NT2/D1 (cell line): ENCODE measurements around the gene MCM3.

ENCODE experiments used
- YY1 ChIP-seq: IDR thresholded peaks from 2 replicates; pipeline ENCODE4 v1.6.1; 2011; ENCODE audit not compliant: insufficient read length, insufficient read depth
- ZNF274 ChIP-seq: IDR thresholded peaks from 2 replicates; pipeline ENCODE4 v1.6.1; 2011; ENCODE audit warnings: mild to moderate bottlenecking, low read depth, low read length

DNA sequence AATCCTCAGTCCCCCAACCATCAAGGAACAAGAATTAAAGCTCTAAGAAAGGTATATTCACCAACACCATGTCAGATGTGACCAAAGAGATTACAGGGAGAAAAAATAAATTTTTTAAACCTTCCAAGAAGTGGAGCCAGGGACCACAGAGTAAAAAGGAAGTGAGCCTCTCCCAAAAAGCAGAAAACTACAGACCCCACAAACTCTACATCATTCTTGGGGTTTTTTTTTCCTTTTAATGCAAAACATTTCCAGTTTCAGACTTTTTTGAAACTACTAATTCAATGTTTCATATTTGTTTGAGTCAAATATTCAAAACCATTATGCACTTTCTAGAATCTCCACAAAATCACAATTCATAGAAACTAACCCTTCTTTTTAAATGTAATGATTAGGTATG lies 33.4 kb downstream of the MCM3 start:
- TF ChIP-seq ZNF274 (no peak), YY1 (no peak)
